ENCODE data around the gene BATF3.
"Not testable (repeated sequence)": the region's sequence is repeated elsewhere in the genome, so short reads cannot be mapped to it uniquely, and the experiment has no call there.

The BATF3 gene

DNA sequence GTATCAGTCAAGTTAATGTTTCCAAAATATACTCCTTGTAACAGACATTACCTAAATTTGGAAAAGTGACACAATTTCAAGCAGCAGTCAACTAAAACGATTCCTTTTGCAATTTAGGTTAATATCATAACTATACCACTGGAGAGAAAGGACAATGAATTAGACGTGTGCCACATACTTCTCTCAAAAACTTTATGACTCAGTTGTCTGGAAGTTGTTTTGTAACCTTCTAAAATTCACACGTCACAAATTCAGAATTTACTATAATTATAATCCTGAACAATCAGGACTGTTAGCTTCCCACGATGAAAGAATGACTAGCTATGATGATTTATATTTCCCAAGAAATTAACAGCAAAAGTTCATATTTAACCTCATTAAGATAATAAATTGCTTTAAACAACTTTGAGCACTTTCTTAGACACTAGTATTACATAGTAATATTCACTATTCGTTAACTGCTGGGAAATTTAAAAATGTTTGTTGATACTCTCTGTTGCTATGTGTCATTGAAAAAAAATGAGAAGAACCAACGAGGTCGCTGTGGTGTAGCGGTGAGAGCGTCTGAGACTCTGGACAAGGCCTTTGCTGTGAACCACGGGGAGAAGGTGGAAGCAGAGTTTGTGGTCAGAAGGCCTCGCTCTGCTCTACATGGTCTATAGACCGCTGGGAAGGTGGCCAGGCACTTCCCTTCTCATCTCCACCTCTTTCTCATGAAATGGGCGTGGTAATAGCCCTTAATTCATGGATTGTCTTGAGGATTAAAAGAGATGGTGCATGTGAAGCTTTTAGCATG, 27.9 kb upstream of the BATF3 start:
- no peak for DNase-seq
- peaks cover 13% of the 10 kb centered on the region; the same call in 1 of the 2 replicates for H3K36me3 ChIP-seq (ENCODE audit: insufficient read depth, low read length)
- peaks cover 3% of the 10 kb centered on the region for H3K9me3 ChIP-seq (ENCODE audit: insufficient read depth, low read length, severe bottlenecking)
- TF ChIP-seq EZH2 (IDR thresholded peaks at IDR 0.05; ENCODE audit: borderline replicate concordance, low read depth, low read length, severe bottlenecking) (no peak), CTCF (IDR thresholded peaks at IDR 0.05; ENCODE audit: borderline replicate concordance, extremely low read depth, low read length, poor library complexity, severe bottlenecking) (no peak)
- no peak overlapping the region for H3K4me2 ChIP-seq (ENCODE audit: insufficient read depth, low read length)
- no peak overlapping the region for H3K27ac ChIP-seq (ENCODE audit: low read length)
- no peaks in the 10 kb centered on the region for H3K27me3 ChIP-seq (ENCODE audit: insufficient read depth, low read length, poor library complexity)
- no peak for ATAC-seq (ENCODE audit: insufficient read depth, low read depth)
- H4K20me1 ChIP-seq (ENCODE audit: insufficient read depth, low read length) = no peaks in the 10 kb centered on the region
- H3K4me1 ChIP-seq (ENCODE audit: insufficient read depth, low read length) = peaks cover 4% of the 10 kb centered on the region; the same call in 1 of the 2 replicates
- no peak overlapping the region for H3K9ac ChIP-seq (ENCODE audit: low read depth, low read length)
- H3K4me3 ChIP-seq (ENCODE audit: low read depth in 1 of 2, low read length in 2 of 2) = no peak overlapping the region
- no peak overlapping the region for H2AFZ ChIP-seq (ENCODE audit: low read depth, low read length)
- H3K79me2 ChIP-seq (ENCODE audit: insufficient read depth, low read length) = no peaks in the 10 kb centered on the region

DNA sequence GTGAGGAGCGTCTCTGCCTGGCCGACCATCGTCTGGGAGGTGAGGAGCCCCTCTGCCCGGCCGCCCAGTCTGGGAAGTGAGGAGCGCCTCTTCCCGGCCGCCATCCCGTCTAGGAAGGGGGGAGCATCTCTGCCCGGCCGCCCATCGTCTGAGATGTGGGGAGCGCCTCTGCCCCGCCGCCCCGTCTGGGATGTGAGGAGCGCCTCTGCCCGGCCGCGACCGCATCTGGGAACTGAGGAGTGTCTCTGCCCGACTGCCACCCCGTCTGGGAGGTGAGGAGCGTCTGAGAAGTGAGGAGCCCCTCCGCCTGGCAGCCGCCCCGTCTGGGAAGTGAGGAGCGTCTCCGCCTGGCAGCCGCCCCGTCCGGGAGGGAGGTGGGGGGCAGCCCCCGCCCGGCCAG, 25.0 kb upstream of the BATF3 start:
- not testable (repeated sequence) for H3K36me3 ChIP-seq (ENCODE audit: insufficient read depth, low read length); ATAC-seq (ENCODE audit: insufficient read depth, low read depth); H3K4me3 ChIP-seq (ENCODE audit: low read depth in 1 of 2, low read length in 2 of 2); H3K27ac ChIP-seq (ENCODE audit: low read length); H3K79me2 ChIP-seq (ENCODE audit: insufficient read depth, low read length); H3K27me3 ChIP-seq (ENCODE audit: insufficient read depth, low read length, poor library complexity); H4K20me1 ChIP-seq (ENCODE audit: insufficient read depth, low read length); H3K4me2 ChIP-seq (ENCODE audit: insufficient read depth, low read length); H3K4me1 ChIP-seq (ENCODE audit: insufficient read depth, low read length); H2AFZ ChIP-seq (ENCODE audit: low read depth, low read length); DNase-seq; H3K9me3 ChIP-seq (ENCODE audit: insufficient read depth, low read length, severe bottlenecking); H3K9ac ChIP-seq (ENCODE audit: low read depth, low read length)

DNA sequence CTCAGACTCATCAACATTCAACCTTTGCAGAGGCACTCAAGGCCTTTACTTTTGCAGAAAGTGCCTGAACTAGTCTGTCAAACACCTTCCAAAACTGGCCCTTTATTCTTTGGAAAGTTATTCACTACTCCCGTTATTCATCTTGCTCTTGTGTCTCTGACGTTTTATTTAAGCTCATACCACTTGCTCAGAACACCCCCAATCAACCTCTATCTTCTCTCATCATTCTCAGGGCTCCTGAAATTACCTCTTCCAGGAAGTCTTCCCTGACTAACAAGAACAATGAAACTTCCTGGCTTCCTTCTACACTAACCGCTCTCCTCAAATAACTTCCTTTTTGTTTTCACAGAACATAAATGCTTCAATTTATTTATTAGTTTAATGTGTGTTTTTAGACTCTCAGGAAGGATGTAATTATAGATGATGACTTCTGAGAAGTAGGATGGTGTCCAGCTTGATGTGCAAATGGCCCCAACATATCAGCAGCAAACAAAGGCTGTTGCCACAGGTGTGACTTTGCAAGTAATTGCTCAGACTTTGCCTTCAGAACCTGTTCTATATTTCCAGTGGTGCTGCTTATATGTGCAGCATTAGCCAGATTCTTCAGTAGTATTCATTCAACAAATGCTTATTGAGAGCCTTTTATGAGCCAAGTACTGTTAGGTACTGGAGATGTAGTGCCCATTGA, 22.8 kb upstream of the BATF3 start:
- Histone ChIP-seq H3K79me2 (ENCODE audit: insufficient read depth, low read length) (no peaks in the 10 kb centered on the region), H3K9ac (ENCODE audit: low read depth, low read length) (no peak overlapping the region), H4K20me1 (ENCODE audit: insufficient read depth, low read length) (no peaks in the 10 kb centered on the region), H3K4me2 (ENCODE audit: insufficient read depth, low read length) (no peak overlapping the region), H3K27ac (ENCODE audit: low read length) (no peak overlapping the region), H2AFZ (ENCODE audit: low read depth, low read length) (no peak overlapping the region), H3K4me3 (ENCODE audit: low read depth in 1 of 2, low read length in 2 of 2) (no peak overlapping the region), H3K9me3 (ENCODE audit: insufficient read depth, low read length, severe bottlenecking) (peaks cover 3% of the 10 kb centered on the region), H3K36me3 (ENCODE audit: insufficient read depth, low read length) (0 out of 2 replicates have a peak, but pooled peaks cover 8% of the 10 kb centered on the region), H3K27me3 (ENCODE audit: insufficient read depth, low read length, poor library complexity) (no peaks in the 10 kb centered on the region), H3K4me1 (ENCODE audit: insufficient read depth, low read length) (peaks cover 10% of the 10 kb centered on the region; the same call in 1 of the 2 replicates)
- no peak for TF ChIP-seq CTCF (IDR thresholded peaks at IDR 0.05; ENCODE audit: borderline replicate concordance, extremely low read depth, low read length, poor library complexity, severe bottlenecking)
- TF ChIP-seq EZH2 (IDR thresholded peaks at IDR 0.05; ENCODE audit: borderline replicate concordance, low read depth, low read length, severe bottlenecking) = no peak
- no peak for DNase-seq
- 0 out of 3 replicates have a peak, but pooled peaks have one; percentile 17 for ATAC-seq (ENCODE audit: insufficient read depth, low read depth)

All from DND-41 (cell line).